HG03521 (cell line): ENCODE data around the gene BCL3.
"Not testable (repeated sequence)": the region's sequence is repeated elsewhere in the genome, so short reads cannot be mapped to it uniquely, and the experiment has no call there.

Source experiments
- ATAC-seq: cut with Tn5 transposase; IDR thresholded peaks from one replicate; pipeline ENCODE4 v1.9.1; 2021; ENCODE audit warnings: mild to moderate bottlenecking, moderate library complexity; ENCODE audit not compliant: unreplicated experiment

The BCL3 gene

DNA sequence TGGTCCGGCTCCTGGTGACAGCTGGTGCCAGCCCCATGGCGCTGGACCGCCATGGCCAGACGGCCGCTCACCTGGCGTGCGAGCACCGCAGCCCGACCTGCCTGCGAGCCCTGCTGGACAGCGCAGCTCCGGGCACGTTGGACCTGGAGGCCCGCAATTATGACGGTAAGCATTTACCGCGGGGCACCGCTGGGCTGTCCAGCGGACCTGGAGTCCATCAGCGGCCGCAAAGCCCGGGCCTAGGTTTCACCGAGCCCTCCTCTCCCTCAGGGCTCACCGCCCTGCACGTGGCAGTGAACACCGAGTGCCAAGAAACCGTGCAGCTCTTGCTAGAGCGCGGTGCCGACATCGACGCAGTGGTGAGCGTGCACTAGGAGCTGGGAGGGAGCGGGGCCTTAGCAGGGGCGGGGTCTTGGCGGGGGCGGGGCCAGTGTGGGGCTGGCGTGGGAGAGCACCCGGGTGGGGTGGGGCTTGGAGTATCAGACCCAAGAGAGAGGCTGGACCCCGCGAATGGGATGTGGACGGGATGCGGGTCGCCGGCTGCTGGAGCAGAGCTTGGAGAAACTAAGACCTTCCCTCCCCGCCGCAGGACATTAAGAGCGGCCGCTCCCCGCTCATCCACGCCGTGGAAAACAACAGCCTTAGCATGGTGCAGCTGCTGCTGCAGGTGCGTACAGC lies 8.7 kb downstream of the BCL3 start:
- ATAC-seq: no peak

DNA sequence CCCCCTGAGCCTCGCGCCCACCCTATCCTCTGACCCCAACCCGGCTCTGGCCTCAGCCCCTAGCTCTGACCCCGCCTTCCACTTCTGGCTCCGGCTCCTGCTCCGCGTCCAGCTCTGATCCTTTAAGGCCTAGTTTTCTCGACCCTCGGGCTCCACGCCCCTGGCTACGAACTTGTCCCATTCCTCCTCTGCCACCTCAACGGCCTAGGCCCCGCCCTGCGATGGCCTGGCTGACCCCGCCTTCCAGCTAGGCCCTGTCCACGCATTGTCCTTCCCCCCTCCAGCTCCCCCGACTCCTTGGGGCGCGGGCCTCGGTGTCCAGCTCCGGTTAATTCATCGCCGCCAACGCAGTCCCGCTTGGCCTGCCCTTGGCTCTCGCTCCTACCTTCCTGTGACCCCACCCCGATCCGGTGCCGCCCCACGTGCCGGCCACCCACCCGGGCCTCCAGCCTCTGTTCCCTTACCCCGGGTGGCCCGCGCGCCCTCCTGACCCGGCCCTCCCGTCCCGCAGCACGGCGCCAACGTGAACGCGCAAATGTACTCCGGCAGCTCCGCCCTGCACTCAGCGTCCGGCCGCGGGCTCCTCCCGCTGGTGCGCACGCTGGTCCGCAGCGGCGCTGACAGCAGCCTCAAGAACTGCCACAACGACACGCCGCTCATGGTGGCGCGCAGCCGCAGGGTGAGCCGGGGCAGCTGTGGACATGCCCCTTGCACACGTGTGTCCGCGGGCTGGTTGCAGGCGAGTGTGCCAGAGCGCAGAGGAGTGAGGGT lies 9.4 kb downstream of the BCL3 start:
- no peak for ATAC-seq

DNA sequence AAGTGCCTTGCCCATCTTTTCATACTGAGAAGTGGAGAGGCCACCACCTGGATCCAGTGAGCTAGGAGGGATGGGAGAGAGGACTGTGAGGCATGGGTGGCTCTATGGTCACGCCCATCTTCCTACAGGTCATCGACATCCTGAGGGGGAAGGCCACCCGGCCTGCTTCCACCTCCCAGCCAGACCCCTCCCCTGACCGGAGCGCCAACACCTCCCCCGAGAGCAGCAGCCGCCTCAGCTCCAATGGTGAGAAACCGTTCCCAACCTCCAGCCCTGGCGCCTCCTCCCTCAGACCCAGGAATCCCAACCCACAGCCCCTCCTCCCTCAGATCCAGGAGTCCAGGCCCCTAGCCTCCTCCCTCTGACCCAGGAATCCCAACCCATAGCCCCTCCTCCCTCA lies 10.1 kb downstream of the BCL3 start:
- ATAC-seq: no peak

DNA sequence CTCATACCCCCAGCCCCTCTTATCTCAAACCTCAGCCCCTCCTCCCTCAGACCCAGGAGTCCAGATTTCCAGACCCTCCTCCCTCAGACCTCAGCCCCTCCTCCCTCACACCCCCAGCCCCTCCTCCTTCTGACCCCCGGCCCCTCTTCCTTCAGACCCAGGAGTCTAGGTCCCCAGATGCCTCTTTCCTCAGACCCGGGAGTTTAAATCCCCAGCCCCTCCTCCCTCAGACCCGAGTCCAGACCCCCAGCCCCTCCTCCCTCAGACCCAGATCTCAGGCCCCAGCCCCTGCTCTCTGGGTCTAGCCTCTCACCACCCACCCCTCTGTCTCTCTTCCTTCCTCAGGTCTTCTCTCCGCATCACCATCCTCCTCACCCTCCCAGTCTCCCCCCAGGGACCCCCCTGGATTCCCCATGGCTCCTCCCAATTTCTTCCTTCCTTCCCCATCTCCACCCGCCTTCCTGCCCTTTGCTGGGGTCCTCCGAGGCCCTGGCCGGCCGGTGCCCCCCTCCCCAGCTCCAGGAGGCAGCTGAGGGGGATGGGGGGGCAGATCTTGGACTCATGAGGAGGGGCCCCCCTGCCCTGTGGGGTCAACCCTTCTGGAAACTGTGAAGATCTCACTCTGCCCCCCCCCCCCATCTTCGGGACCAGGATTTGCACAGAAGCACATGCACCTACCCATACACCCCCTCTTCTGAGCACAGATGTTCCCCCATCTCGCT lies 10.7 kb downstream of the BCL3 start:
- ATAC-seq: no peak

DNA sequence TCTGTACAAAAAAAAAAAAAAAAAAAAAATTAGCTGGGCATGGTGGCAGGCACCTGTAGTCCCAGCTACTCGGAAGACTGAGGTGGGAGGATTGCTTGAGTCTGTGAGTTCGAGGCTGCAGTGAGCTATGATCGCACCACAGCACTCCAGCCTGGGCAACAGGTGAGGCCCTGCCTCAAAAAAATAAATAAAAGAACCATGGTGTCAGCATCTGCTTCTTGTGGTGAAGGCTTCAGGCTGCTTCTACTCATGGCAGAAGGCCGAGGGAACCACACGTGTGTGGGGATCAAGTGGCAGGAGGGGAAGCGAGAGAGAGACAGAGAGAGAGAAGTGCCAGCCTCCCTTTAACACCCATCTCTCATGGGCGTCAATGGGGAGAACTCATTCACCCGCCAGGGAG lies 13.5 kb downstream of the BCL3 start:
- ATAC-seq: no peak

DNA sequence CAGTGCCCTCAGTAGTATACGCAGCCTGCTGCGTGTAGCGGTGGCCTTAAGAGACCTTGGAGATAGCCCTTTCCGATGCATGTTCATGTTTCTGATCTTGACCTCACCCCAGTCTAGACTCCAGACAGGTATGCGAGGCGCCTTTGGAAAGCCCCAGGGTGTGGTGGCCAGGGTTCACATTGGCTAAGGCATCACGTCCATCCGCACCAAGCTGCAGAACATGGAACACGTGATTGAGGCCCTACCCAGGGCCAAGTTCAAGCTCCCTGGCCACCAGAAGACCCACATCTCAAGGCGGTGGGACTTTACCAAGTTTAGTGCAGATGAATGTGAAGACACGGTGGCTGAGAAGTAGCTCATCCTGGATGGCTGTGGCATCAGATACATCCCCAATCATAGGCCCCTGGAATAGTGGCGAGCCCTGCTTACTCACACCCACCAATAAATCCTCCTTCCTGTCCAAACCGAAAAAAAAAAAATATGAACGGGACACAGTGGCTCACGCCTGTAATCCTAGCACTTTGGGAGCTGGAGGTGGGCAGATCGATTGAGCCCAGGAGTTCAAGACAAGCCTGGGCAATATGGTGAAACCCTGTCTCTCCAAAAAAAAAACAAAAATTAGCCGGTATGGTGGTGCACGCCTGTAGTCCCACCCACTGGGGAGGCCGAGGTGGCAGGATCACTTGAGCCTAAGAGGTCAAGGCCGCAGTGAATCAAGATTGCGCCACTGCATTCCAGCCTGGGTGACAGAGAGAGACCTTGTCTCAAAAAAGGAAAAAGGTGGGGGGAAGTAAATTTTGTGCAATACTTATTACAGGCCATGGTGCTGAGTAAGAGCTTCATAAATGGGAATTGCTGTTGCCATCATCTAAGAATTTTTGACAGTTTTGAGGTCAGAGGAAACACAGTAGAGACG lies 16.8 kb downstream of the BCL3 start:
- no peak for ATAC-seq

DNA sequence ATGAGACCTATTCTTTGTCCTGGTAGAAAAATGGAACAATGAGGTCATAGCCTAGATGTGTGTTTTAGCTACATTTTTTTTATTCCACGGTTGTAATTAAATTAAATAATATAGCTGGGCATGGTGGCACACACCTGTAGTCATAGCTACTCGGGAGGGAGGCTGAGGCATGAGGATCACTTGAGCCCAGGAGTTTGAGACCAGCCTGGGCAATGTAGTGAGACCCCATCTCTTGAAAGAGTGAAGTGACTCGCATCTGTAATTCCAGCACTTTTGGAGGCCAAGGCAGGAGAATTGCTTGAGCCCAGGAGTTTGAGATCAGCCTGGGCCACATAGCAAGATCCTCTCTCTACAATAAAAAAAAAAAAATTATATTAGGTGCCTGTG lies 17.4 kb downstream of the BCL3 start:
- no peak for ATAC-seq

DNA sequence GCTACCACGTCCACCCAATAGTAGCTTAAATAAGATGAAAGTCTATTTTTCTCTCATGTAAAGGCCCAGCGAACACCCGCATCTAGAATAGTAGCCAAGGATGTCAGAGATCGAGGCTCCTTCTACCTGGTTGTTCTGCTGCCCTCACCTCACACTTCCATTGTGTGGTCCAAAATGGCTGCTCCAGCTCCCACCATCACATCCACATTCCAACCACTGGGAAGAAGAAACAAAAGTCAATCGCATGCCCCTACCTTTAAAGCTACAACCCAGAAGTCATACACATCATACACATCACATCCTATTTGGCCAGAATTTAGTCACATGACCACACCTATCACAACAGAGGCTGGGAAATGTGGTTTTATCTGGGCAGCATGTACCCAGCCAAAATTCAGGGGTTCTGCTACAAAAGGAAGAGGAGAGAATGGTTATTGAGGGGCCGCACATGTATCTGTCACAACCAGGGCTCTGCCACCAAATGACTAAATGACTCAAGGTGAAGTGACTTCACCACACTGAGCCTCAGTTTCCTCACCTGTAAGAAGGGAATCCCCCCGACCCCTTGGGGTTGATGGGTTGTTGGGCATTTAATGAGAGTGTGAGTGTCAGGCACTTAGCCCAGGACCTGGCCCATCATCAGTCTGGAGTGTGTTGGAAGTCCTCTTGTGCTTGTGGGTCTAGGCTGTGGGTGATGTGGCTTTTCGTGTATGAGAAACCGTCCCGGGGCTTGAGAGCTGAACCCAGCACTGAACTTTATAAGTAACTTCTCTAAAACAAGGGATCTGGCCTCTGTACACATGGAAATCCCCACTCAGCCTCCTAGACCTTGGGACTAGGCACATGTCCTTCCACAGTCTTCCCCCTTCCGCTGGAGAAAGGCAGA lies 19.0 kb downstream of the BCL3 start:
- no peak for ATAC-seq

DNA sequence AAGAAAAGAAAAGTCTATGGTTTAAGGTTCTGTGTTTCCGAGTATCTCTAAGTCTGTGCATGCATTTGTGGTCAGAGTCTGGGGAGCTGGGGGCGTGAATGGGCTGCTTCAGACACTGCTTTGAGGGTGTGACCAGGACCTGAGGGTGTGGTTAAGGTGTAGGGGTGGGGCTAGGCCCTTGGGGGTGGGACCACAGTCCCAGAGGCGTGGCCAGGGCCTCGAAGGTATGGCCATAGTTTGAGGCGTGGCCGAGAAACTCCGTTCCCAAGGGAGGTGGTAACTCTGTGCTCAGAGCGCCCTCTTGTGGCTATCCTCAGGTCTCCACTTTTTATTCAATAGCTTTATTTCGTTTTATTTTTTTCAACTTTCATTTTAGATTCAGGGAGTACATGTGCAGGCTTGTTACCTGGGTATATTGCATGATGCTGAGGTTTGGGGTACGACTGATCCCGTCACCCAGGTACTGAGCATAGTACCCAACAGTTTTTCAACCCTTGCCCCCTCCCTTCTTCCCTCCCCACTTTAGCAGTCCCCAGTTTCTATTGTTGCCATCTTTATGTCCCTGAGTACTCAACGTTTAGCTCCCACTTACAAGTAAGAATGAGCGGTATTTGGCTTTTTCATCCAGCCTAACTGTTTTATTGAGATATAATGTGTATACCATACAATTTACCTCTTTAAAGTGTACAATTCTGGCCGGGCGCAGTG lies 22.2 kb downstream of the BCL3 start:
- peak; percentile 97 for ATAC-seq

DNA sequence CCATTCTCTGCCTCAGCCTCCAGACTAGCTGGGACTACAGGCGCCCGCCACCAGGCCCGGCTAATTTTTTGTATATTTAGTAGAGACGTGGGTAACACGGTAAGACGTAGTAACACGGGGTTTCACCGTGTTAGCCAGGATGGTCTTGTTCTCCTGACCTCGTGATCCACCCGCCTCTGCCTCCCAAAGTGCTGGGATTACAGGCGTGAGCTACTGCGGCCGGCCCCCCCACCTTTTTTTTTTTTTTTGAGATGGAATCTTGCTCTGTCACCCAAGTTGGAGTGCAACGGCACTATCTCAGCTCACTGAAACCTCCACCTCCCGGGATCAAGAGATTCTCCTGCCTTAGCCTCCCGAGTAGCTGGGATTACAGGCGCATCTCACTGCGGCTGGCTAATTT lies 23.6 kb downstream of the BCL3 start:
- not testable (repeated sequence) for ATAC-seq

DNA sequence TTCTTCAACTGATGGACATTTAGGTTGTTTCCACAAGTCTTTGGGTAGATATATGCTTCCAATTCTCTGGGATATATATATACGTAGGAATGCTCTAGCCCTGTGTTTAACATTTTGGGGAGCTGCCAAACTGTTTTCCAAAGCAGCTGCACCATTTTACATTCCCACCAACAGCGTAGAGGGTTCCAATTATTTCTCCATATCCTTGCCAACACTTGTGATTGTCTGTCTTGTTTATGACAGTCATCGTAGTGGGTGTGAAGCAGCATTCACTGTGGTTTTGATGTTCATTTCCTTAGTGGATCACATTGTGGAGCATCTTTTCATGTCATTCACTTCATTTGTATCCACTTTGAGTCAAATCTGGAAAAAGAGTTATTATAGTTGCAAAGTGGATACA lies 24.5 kb downstream of the BCL3 start:
- ATAC-seq: no peak

DNA sequence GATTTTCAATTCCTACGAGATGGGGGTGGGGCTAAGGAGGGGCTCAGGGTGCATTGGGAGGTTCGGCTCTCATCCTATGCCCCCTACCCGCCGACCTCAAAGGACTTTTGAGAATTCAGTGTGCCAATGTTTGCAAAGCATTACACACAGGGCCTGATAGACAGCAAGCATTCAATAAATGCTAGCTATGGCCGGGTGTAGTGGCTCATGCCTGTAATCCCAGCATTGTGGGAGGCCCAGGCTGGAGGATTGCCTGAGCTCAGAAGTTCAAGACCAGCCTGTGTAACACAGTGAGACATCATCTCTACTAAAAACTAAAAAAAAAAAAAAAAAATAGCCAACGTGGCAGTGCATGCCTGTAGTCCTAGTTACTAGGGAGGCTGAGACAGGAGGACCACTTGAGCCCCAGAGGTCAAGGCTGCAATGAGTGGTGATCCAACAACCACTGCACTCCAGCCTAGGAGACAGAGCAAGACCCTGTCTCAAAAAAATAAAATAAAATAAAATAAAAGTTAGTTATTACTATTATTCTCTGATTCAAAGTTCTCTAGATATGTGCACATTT lies 27.2 kb downstream of the BCL3 start:
- ATAC-seq: no peak

DNA sequence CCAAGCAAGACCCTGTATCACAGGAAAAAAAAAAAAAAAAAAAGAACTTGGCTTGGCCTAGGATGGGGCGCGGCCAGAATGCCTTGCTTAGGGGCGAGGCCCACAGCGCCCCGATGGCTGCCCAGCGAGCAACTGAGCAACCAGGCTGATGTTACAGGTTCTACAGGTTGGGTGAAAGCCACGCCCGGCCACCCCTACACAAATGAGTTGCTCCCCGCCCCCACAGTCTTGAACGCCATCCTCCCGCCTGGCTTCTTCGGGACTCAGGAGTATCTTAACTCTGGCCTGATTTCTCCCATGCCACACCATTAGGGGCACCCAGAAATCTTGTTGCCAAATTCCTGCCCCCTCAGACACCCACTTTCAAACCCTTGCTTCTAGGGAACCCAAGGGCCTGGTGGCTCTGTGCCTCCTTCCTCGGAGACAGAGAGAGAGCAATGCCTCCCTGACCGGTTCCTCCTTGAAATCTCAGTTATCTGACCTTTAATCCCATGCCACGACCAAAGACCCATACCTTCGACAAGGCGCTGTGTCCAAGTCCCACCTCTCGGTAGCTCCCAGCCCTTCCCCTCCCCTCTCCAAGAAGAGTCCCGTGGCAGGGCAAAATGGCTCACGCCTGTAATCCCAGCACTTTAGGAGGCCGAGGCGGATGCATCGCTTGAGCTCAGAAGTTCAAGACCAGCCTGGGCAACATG lies 28.0 kb downstream of the BCL3 start:
- no peak for ATAC-seq

DNA sequence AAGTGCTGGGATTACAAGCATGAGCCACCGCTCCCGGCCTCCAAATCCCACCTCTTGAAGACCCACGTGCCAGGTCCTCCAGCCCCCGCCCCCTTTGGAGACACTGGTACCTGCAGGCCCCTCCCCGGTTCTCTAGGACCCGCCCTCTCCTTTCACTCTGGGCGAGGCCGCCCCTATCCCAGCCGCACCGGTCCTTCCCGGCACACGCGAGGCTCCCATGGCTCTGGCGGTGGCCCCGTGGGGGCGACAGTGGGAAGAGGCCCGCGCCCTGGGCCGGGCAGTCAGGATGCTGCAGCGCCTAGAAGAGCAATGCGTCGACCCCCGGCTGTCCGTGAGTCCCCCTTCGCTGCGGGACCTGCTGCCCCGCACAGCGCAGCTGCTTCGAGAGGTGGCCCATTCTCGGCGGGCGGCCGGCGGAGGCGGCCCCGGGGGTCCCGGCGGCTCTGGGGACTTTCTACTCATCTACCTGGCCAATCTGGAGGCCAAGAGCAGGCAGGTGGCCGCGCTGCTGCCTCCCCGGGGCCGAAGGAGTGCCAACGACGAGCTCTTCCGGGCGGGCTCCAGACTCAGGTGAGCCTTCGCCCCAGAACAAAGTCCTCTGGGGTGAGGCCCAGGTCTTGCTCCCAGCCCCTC lies 29.3 kb downstream of the BCL3 start, which contains the start of gene CBLC:
TSS of gene CBLC (plus strand) at position 176 of the 633 bp plus-strand sequence. CDS start at position 218, 42 bp downstream.
- ATAC-seq: no peak

DNA sequence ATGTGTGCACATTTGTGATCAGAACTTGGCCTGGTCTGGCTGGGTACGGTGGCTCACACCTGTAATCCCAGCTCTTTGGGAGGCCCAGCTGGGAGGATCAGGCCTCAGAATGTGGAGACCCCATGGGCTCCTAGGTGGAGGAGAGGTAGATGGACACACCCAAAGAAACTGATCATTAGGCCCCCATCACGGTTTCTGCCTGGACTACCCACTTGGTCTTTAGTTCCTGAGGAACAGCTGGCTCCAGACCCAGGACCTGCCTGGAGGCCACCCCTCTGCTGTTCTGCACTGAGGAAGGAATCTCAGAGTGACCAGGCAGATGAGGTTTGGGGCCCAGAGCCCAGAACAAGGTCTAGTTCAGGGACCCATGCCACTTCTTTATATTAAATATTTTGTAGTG lies 30.6 kb downstream of the BCL3 start:
- no peak for ATAC-seq

DNA sequence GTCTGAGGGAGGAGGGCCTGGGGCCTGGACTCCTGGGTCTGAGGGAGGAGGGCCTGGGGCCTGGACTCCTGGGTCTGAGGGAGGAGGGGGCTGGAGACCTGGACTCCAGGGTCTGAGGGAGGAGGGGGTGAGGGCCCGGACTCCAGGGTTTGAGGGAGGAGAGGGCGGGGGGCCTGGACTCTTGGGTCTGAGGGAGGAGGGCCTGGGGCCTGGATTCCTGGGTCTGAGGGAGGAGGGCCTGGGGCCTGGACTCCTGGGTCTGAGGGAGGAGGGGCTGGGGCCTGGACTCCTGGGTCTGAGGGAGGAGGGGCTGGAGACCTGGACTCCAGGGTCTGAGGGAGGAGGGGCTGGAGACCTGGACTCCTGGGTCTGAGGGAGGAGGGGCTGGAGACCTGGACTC lies 33.2 kb downstream of the BCL3 start:
- ATAC-seq: not testable (repeated sequence)

DNA sequence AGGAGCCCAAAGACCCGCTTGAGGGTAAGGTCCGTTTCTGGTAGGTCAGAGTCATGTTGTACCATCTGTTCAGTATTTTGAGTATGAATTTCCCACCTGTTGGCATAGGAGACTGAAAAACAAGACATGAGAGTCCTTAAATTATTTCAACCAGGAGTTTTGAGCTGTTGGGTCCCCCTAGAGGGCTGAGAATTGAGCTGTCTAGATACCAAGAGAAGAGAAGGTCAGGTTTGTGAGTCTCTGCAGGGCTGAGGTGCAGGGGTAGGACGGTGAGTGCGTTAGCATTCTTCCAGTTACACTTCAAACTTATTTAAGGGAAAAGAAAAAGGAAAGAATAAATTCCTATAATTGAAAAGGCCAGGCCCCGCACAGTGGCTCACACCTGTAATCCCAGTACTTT lies 34.2 kb downstream of the BCL3 start:
- no peak for ATAC-seq

DNA sequence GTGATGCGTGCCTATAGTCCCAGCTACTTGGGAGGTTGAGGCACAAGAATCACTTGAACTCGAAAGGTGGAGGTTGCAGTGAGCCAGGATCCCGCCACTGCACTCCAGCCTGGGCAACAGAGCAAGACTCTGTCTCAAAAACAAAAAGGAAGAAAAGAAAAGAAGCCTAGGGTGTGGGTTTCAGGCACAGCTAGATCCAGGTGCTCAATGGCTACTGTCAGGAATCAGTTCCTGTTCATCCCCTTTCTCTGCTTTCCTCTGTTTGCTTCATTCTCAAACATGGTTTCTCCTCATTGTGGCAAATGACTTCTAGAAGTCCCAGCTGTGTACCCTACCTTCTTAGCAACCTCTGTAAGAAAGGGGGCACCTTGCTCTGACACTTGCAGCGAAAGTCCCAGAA lies 35.0 kb downstream of the BCL3 start:
- ATAC-seq: no peak
